ENCODE results near the gene GHITM. TPM values are rescaled to one million over a fixed set of nuclear protein-coding genes. Genes with fewer than 3 reads are reported as not detected.

The GHITM gene, protein sequence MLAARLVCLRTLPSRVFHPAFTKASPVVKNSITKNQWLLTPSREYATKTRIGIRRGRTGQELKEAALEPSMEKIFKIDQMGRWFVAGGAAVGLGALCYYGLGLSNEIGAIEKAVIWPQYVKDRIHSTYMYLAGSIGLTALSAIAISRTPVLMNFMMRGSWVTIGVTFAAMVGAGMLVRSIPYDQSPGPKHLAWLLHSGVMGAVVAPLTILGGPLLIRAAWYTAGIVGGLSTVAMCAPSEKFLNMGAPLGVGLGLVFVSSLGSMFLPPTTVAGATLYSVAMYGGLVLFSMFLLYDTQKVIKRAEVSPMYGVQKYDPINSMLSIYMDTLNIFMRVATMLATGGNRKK
- total RNA-seq: 100 to 1,000 TPM; 198 TPM

DNA sequence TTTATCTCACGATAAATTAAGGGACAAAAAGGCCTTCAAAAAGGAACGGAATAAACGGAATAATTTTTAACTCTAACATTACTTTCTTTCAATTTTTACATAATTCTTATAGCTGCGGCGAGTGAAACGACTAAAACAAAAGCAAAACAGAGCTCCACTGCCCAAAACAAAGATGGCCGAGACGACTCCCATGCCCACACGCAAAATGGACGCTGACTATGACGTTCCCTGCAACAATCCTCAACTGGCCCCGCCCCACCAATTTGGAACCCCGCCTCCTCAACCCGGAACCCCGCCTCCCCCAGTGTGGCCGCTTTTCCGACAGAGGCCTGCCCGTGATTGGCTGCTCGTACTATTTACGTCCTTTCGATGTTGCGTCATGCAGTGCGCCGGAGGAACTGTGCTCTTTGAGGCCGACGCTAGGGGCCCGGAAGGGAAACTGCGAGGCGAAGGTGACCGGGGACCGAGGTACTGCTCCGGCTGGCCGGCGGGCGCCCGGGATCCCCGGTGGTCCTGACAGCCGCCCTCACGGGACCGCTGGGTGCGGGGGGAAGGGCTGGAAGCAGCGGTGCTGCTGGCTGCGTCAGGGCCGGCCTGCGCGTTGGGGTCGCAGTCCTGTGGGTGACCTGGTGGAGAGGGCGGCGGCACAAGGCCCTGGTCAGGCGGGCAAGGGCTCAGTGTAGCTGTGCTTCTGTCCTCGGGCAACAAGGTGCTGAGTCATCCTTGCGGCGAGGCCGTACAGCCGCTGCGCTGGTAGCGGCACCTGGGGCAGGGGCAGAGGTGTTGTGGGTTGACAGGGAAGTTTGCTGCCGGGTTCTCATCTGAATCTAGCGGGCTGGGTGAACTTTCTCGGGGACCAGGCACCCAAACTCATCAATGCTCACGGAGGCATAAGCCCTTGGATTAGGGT, at the start of gene GHITM:
GHITM (plus strand) TSS at position 384 of the 910 bp plus-strand sequence. CDS start 1,992 bp downstream, outside the sequence.
- TF ChIP-seq, protein P1, sequence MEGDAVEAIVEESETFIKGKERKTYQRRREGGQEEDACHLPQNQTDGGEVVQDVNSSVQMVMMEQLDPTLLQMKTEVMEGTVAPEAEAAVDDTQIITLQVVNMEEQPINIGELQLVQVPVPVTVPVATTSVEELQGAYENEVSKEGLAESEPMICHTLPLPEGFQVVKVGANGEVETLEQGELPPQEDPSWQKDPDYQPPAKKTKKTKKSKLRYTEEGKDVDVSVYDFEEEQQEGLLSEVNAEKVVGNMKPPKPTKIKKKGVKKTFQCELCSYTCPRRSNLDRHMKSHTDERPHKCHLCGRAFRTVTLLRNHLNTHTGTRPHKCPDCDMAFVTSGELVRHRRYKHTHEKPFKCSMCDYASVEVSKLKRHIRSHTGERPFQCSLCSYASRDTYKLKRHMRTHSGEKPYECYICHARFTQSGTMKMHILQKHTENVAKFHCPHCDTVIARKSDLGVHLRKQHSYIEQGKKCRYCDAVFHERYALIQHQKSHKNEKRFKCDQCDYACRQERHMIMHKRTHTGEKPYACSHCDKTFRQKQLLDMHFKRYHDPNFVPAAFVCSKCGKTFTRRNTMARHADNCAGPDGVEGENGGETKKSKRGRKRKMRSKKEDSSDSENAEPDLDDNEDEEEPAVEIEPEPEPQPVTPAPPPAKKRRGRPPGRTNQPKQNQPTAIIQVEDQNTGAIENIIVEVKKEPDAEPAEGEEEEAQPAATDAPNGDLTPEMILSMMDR (IDR thresholded peaks at IDR 0.05): peak; percentile 39
- Mint-ChIP-seq H3K27me3 (no peaks in the 10 kb centered on the region), H3K4me1 (ENCODE audit: low read depth) (peaks cover 32% of the 10 kb centered on the region), H3K36me3 (ENCODE audit: low read depth) (peaks cover 26% of the 10 kb centered on the region), H3K4me3 (peak within 1 kb of the TSS; percentile 91), H3K27ac (peak within 1 kb of the TSS; percentile 99), H3K9me3 (no peaks in the 10 kb centered on the region)
- POLR2A ChIA-PET: interaction anchor here (0.7 to 3.1 kb wide), 10 partner anchors 10 to 219 kb away, joined by 3 to 8 read pairs (median 4); no protein-coding TSS in a partner anchor
- CTCF ChIA-PET: interaction anchor here (1.0 to 2.1 kb wide), 10 partner anchors 9 to 401 kb away, joined by 3 to 11 read pairs (median 4); no protein-coding TSS in a partner anchor
- peak; percentile 96 for ATAC-seq
- DNase-seq: peak; percentile 100
- intact Hi-C loops (cut with micrococcal nuclease): loop anchor here (5.0 kb wide), 1 partner anchor 193 kb away; no protein-coding TSS in a partner anchor

- Mint-ChIP-seq H3K4me3 (no peak overlapping the region), H3K9me3 (no peaks in the 10 kb centered on the region), H3K27ac (no peak overlapping the region), H3K36me3 (ENCODE audit: low read depth) (no peaks in the 10 kb centered on the region), H3K27me3 (no peaks in the 10 kb centered on the region), H3K4me1 (ENCODE audit: low read depth) (no peaks in the 10 kb centered on the region)
- TF ChIP-seq, protein P1 (IDR thresholded peaks at IDR 0.05): no peak
- DNase-seq (no peak), ATAC-seq (no peak)
- CTCF ChIA-PET: no interaction called here
- intact Hi-C loops (cut with micrococcal nuclease): no loop called here
- POLR2A ChIA-PET: no interaction called here
Observed at GRCh38 chr10:84095811-84096497, 43.4 kb upstream of the GHITM start.

DNA sequence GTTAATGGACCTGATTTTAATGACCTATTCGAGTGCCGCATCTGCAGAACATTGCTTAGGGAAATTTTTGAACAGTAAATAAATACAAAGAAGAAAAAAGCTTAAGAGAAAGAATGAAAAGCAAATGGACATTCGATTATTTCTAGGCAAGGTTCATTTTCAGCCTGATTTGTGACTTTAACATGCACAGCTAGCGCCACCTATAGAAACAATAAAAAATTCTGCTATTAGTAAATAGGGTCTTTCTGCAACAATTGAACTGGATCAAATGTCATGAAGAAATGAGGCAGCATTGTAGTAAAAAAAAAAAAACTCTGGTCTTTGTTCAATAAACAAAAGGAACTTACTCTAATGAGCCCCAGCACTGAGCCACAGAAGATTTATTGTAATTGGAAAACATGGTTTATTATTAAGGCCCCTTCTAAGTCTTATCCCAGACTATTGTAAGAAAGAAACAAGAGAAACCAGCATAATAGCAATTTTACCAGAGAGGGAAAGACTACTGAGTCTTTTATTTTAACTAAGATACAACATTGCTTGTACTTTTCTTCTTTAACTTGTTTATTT, 41.4 kb upstream of the GHITM start:
- H3K9me3 Mint-ChIP-seq: no peaks in the 10 kb centered on the region
- no peak for DNase-seq
- CTCF ChIA-PET: interaction anchor here (0.7 to 1.4 kb wide), 3 partner anchors 8 to 41 kb away, joined by 3 to 4 read pairs (median 3); no protein-coding TSS in a partner anchor
- TF ChIP-seq, protein P1 (IDR thresholded peaks at IDR 0.05): peak; percentile 59
- no peaks in the 10 kb centered on the region for H3K27me3 Mint-ChIP-seq
- no peaks in the 10 kb centered on the region for H3K36me3 Mint-ChIP-seq (ENCODE audit: low read depth)
- no peak for ATAC-seq
- H3K4me1 Mint-ChIP-seq (ENCODE audit: low read depth): no peaks in the 10 kb centered on the region
- H3K27ac Mint-ChIP-seq: no peak overlapping the region
- intact Hi-C loops (cut with micrococcal nuclease): no loop called here
- no peak overlapping the region for H3K4me3 Mint-ChIP-seq
- POLR2A ChIA-PET: no interaction called here

DNA sequence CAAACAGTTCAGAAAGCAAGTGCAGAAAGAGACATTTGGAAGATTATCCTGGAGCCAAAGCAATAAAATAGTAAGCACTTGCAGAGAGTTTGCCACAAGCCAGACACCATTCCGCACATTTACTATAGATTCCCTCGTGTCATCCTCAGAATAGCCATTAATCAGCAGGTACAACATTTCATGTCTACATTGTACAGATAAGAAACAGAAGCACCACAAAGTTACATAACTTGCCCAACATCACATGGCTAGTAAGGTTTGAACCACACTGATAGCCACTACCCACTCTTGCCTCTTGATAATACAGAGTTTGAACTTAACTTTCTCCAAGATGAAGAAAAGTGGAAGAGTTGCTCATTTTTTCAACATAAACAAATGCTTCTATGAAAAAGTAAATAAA, 40.6 kb upstream of the GHITM start:
- ChIA-PET POLR2A (no interaction called here), CTCF (interaction anchor here (1.4 kb wide), 1 partner anchor 7 kb away, joined by 4 read pairs; no protein-coding TSS in a partner anchor)
- no peaks in the 10 kb centered on the region for H3K36me3 Mint-ChIP-seq (ENCODE audit: low read depth)
- no peaks in the 10 kb centered on the region for H3K4me1 Mint-ChIP-seq (ENCODE audit: low read depth)
- no peak overlapping the region for H3K4me3 Mint-ChIP-seq
- TF ChIP-seq, protein P1 (IDR thresholded peaks at IDR 0.05): no peak
- H3K27me3 Mint-ChIP-seq: no peaks in the 10 kb centered on the region
- H3K27ac Mint-ChIP-seq: no peak overlapping the region
- intact Hi-C loops (cut with micrococcal nuclease): no loop called here
- no peak for ATAC-seq
- H3K9me3 Mint-ChIP-seq: no peaks in the 10 kb centered on the region
- no peak for DNase-seq

All from activated CD8-positive, alpha-beta T cell treated with anti-CD3 and anti-CD28 coated beads for 36 hours (primary cell).